Ovary (tissue), 9 donors: ENCODE data around the gene RNF7. TPM values are rescaled to one million over a fixed set of nuclear protein-coding genes. Genes with fewer than 3 reads are reported as not detected.
"Not testable (repeated sequence)": the region's sequence is repeated elsewhere in the genome, so short reads cannot be mapped to it uniquely, and the experiment has no call there.

ENCODE experiments used
- DNase-seq, 5 donors: peaks; one replicate each; pipeline ENCODE4 v3.0.0-alpha.2; 2019 to 2020
- H3K27ac ChIP-seq, 2 donors: fragments of 200-600 bp; one replicate each; pipeline versions ENCODE4 v1.5.1 to v1.8.0; 2019 to 2022
- H3K27me3 ChIP-seq: fragments of 200-600 bp; one replicate; pipeline ENCODE4 v1.8.0; 2022
- H3K36me3 ChIP-seq: fragments of 200-600 bp; sonication (generic); one replicate; pipeline ENCODE4 v1.5.1; 2019
- H3K4me1 ChIP-seq: one replicate; pipeline ENCODE4 v1.8.1; 2013; ENCODE audit warnings: mild to moderate bottlenecking, moderate library complexity; ENCODE audit not compliant: insufficient read depth
- H3K4me3 ChIP-seq: fragments of 200-600 bp; sonication (generic); one replicate; pipeline ENCODE4 v1.5.1; 2017
- H3K9me3 ChIP-seq, 2 donors: fragments of 200-600 bp in 1 of 2; sonication (generic) in 1 of 2; one replicate each; pipeline versions ENCODE4 v1.5.1 to v1.8.1; 2013 to 2019; ENCODE audit warnings: mild to moderate bottlenecking in 1 of 2, moderate library complexity in 1 of 2
- CTCF ChIP-seq, 3 donors: fragments of 450-650 bp in 2 of 3; fragments of 200-600 bp in 1 of 3; IDR thresholded peaks; one replicate each; pipeline versions ENCODE4 v1.5.1 to v1.8.0; 2016 to 2022; ENCODE audit warnings: antibody characterized with exemption in 3 of 3, mild to moderate bottlenecking in 1 of 3
- EP300 ChIP-seq: sonication (generic); formaldehyde crosslinking; IDR thresholded peaks from one replicate; pipeline ENCODE4 v1.6.1; 2017; ENCODE audit warnings: antibody characterized with exemption
- POLR2A ChIP-seq: fragments of 450-650 bp; IDR thresholded peaks from one replicate; pipeline ENCODE4 v1.6.1; 2017; ENCODE audit warnings: antibody characterized with exemption, mild to moderate bottlenecking, moderate library complexity
- WGBS, 3 donors: extraction: QIAGEN DNeasy Blood & Tissue Kit in 1 of 3; methylation state at CpG; one replicate each; pipeline versions ENCODE4 v1.1.5 to v1.1.7; 2013 to 2017; 5-methylcytosine and 5-hydroxymethylcytosine counted together
- intact Hi-C, 4 donors: fragments of 100-400 bp; cut with DNase I; formaldehyde crosslinking; loops; one replicate each; pipeline versions ENCODE4 v1.11.0 to v1.15.1; 2022 to 2023
- polyA plus RNA-seq, 2 donors: library from polyadenylated mRNA; stranded (reverse); fragments of 200-250 nt in 1 of 2; fragments of 350-450 nt in 1 of 2; fragmentation: Illumina TruSeq in 1 of 2; extraction: RNeasy Lipid Tissue Mini Kit (QIAGEN cat#74804) in 1 of 2; gene quantifications; one replicate each; pipeline ENCODE4 v1.2.3, GENCODE V29; 2013 to 2014
- total RNA-seq, 7 donors: library from RNA; depleted of rRNA in 2 of 7; stranded (reverse); fragments of >200 nt in 2 of 7; fragmentation: NEBNext Ultra II Directional in 3 of 7; extraction: Animal tissue kit (Norgen Biotek cat#: 25700) in 3 of 7; gene quantifications; one replicate each; pipeline versions ENCODE4 v1.1.0 to v1.2.4, GENCODE V29; 2016 to 2023
- donor health status: DM: no; HTN: no; CAD: no; lungs with moderate emphysema.
- donor health status: DM: no; HTN: no; CAD: no.
- donor health status: Bipolar disorder and iron deficiency.
- donor health status: DM: yes; HTN: yes; CAD: no.
- donor health status: DM: no; HTN: no; CAD: no.
- donor health status: DM: yes; HTN: yes; CAD: no.

Gene RNF7
- total and polyA plus RNA-seq, 9 donors: 70.2 to 100 (median 79.1) TPM

GRCh38 chr3:141699897-141700296 is 38.2 kb upstream of the RNF7 start:
- Histone ChIP-seq H3K27ac (no peak overlapping the region), H3K4me1 (no peaks in the 10 kb centered on the region), H3K27me3 (no peaks in the 10 kb centered on the region), H3K36me3 (no peaks in the 10 kb centered on the region), H3K9me3 (no peaks in the 10 kb centered on the region), H3K4me3 (no peak overlapping the region)
- intact Hi-C loops: no loop called here
- DNase-seq: no peak
- TF ChIP-seq EP300: no peak
- TF ChIP-seq POLR2A: no peak
- TF ChIP-seq CTCF (IDR thresholded peaks at IDR 0.05): no peak
- WGBS, 3 donors: 31 to 32% (median 32%) methylated on average over 6 of the region's 6 CpGs

- H3K27ac ChIP-seq, H3K36me3 ChIP-seq, H3K9me3 ChIP-seq, H3K27me3 ChIP-seq, H3K4me1 ChIP-seq, DNase-seq, intact Hi-C loops, H3K4me3 ChIP-seq: not testable (repeated sequence)
- WGBS, 3 donors: 93 to 94% (median 94%) methylated on average over 3 of the region's 3 CpGs
These were observed 34.7 kb upstream of the RNF7 start for GRCh38 chr3:141703367-141703766.

GRCh38 chr3:141707741-141708203 is 30.3 kb upstream of the RNF7 start:
- TF ChIP-seq POLR2A: no peak
- TF ChIP-seq CTCF (IDR thresholded peaks at IDR 0.05): no peak
- no peak for TF ChIP-seq EP300
- DNase-seq: no peak
- intact Hi-C loops: no loop called here
- H3K27me3 ChIP-seq: no peaks in the 10 kb centered on the region
- H3K9me3 ChIP-seq: no peaks in the 10 kb centered on the region
- no peak overlapping the region for H3K27ac ChIP-seq
- no peak overlapping the region for H3K4me3 ChIP-seq
- no peaks in the 10 kb centered on the region for H3K4me1 ChIP-seq
- 12 to 28% (median 16%) methylated on average over 2 of the region's 2 CpGs for WGBS, 3 donors
- H3K36me3 ChIP-seq: no peaks in the 10 kb centered on the region

- Histone ChIP-seq H3K27me3 (no peaks in the 10 kb centered on the region), H3K9me3 (no peaks in the 10 kb centered on the region), H3K4me1 (no peaks in the 10 kb centered on the region), H3K4me3 (no peak overlapping the region), H3K27ac (no peak overlapping the region), H3K36me3 (no peaks in the 10 kb centered on the region)
- WGBS, 3 donors: 90 to 93% (median 92%) methylated on average over 4 of the region's 4 CpGs
- DNase-seq: no peak
- intact Hi-C loops: no loop called here
- no peak for TF ChIP-seq EP300
- no peak for TF ChIP-seq CTCF (IDR thresholded peaks at IDR 0.05)
- TF ChIP-seq POLR2A: no peak
These were observed 29.7 kb upstream of the RNF7 start for GRCh38 chr3:141708367-141708766.

- no peaks in the 10 kb centered on the region for H3K36me3 ChIP-seq
- H3K27ac ChIP-seq: no peak overlapping the region
- WGBS, 3 donors: 92 to 95% (median 93%) methylated on average over 7 of the region's 7 CpGs
- no peak for DNase-seq
- no peaks in the 10 kb centered on the region for H3K9me3 ChIP-seq
- intact Hi-C loops: no loop called here
- no peak overlapping the region for H3K4me3 ChIP-seq
- TF ChIP-seq CTCF (IDR thresholded peaks at IDR 0.05) (no peak), EP300 (no peak)
- H3K4me1 ChIP-seq: no peaks in the 10 kb centered on the region
- H3K27me3 ChIP-seq: no peaks in the 10 kb centered on the region
These were observed 28.9 kb upstream of the RNF7 start for GRCh38 chr3:141709126-141709770.
